ENCODE measurements around the gene FAM3D.

FAM3D gene

GRCh38 chr3:58585994-58586393 lies 80.6 kb downstream of the FAM3D start:
- no peak for DNase-seq

DNA sequence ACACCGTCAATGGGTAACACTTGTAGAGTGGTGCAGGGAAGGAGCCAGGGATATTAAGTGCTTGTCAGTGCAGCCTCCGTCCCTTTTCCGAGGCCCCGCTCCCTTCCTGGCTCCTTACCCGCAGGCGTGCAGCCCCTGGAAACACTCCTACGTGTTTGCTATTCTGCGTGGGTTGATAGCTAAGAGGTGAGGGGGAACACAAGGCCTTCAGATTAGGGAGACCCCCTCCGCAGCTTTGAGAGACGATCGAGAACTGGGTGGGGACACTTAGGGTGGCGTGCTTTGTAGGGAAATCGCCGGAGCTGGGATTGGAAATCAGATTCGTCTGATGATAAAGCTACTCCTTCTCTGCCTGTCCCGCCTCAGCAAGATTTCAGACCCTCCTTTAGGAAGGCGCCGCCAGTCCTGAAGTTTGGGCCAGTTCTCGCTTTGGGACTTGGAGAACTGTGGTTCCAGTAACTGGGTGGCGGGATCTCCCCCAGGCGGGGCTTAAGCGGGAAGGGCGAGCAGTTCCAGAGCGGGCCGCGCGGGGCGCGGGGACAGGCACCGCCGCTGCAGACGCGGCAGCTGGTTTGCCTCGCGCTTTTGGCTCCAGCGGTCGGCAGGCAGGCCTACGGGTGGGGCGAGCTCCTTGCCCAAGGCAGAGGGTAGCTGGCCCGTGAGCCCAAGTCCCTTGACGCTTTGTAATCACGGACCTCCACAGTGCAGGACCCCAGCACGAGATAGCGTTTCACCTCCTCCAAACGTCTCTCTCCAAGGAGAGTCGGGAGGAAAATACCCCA lies 81.4 kb downstream of the FAM3D start:
- DNase-seq = peak; percentile 72

DNA sequence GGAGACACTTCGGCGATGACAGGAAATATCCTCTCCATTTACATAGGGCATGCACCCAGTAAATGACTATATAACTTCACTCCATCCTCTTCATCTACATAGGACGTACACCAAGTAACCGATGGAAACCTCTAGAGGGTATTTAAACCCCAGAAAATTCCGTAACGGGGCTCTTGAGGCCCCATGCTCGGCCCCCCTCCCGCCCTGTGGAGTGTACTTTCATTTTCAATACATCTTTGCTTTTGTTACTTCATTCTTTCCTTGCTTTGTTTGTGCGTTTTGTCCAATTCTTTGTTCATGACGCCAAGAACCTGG lies 81.9 kb downstream of the FAM3D start:
- no peak for DNase-seq
